Glutamatergic neuron (in vitro differentiated cells): ENCODE measurements around the gene MEAK7. TPM values are rescaled to one million over a fixed set of nuclear protein-coding genes. Genes with fewer than 3 reads are reported as not detected.

Experiments used
- DNase-seq: peaks from one replicate; pipeline ENCODE4 v3.0.0; 2022
- H3K27ac Mint-ChIP-seq: one replicate; pipeline ENCODE4 v1.8.0; 2020; ENCODE audit warnings: mild to moderate bottlenecking, mixed read lengths, inconsistent platforms; ENCODE audit not compliant: unreplicated experiment
- H3K27me3 Mint-ChIP-seq: one replicate; pipeline ENCODE4 v1.8.0; 2020; ENCODE audit warnings: mild to moderate bottlenecking, moderate library complexity, mixed read lengths, inconsistent platforms; ENCODE audit not compliant: unreplicated experiment
- H3K36me3 Mint-ChIP-seq: one replicate; pipeline ENCODE4 v1.8.0; 2020; ENCODE audit warnings: mild to moderate bottlenecking, mixed read lengths, inconsistent platforms; ENCODE audit not compliant: unreplicated experiment
- H3K4me1 Mint-ChIP-seq: one replicate; pipeline ENCODE4 v1.8.0; 2020; ENCODE audit warnings: mild to moderate bottlenecking, low read depth, mixed read lengths, inconsistent platforms; ENCODE audit not compliant: unreplicated experiment
- H3K4me3 Mint-ChIP-seq: one replicate; pipeline ENCODE4 v1.8.0; 2020; ENCODE audit warnings: mild to moderate bottlenecking, mixed read lengths, inconsistent platforms; ENCODE audit not compliant: unreplicated experiment
- H3K9me3 Mint-ChIP-seq: one replicate; pipeline ENCODE4 v1.8.0; 2020; ENCODE audit warnings: mild to moderate bottlenecking, moderate library complexity, mixed read lengths, inconsistent platforms; ENCODE audit not compliant: unreplicated experiment
- total RNA-seq: library from RNA; stranded (reverse); fragmentation: NEBNext Ultra II Directional; extraction: Animal tissue kit (Norgen Biotek cat#: 25700); gene quantifications from one replicate; pipeline ENCODE4 v1.2.1, GENCODE V29; 2021; ENCODE audit not compliant: unreplicated experiment
- TF ChIP-seq, protein P1 (sequence below): fragments of 200-600 bp; sonication (generic); IDR thresholded peaks from one replicate; pipeline ENCODE4 v1.5.0; 2021; ENCODE audit not compliant: partially characterized antibody, unreplicated experiment

Gene MEAK7
- total RNA-seq, 1 donor from 2014 or later: 44.8 TPM

DNA sequence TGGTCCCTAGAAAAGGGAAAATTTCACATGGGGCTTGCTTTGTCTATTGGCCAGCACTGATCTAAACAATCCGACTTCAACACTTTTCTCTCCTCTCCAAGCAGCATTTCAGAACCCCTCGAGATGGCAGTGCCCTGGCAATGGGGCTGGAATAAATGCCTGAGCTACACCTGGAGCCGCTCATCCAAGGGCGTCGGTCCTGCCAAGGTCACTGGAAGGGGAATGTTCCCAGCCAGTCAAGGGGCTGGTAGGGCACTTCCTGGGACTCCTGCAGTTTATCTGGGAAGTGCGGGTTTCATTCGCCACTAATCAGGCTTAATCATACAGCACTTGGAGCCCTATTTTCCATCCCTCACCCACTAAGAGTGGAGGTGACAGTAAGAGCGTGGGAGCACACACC lies 17.1 kb downstream of the MEAK7 start:
- peaks cover 9% of the 10 kb centered on the region for H3K4me1 Mint-ChIP-seq
- peaks cover 1% of the 10 kb centered on the region for H3K9me3 Mint-ChIP-seq
- peaks cover 8% of the 10 kb centered on the region for H3K36me3 Mint-ChIP-seq
- no peak for DNase-seq
- H3K27me3 Mint-ChIP-seq: peaks cover 5% of the 10 kb centered on the region
- TF ChIP-seq, protein P1, sequence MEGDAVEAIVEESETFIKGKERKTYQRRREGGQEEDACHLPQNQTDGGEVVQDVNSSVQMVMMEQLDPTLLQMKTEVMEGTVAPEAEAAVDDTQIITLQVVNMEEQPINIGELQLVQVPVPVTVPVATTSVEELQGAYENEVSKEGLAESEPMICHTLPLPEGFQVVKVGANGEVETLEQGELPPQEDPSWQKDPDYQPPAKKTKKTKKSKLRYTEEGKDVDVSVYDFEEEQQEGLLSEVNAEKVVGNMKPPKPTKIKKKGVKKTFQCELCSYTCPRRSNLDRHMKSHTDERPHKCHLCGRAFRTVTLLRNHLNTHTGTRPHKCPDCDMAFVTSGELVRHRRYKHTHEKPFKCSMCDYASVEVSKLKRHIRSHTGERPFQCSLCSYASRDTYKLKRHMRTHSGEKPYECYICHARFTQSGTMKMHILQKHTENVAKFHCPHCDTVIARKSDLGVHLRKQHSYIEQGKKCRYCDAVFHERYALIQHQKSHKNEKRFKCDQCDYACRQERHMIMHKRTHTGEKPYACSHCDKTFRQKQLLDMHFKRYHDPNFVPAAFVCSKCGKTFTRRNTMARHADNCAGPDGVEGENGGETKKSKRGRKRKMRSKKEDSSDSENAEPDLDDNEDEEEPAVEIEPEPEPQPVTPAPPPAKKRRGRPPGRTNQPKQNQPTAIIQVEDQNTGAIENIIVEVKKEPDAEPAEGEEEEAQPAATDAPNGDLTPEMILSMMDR: no peak
- H3K4me3 Mint-ChIP-seq: no peak overlapping the region
- no peak overlapping the region for H3K27ac Mint-ChIP-seq

- DNase-seq: no peak
Observed at GRCh38 chr16:84486551-84487235, 17.8 kb downstream of the MEAK7 start.

DNA sequence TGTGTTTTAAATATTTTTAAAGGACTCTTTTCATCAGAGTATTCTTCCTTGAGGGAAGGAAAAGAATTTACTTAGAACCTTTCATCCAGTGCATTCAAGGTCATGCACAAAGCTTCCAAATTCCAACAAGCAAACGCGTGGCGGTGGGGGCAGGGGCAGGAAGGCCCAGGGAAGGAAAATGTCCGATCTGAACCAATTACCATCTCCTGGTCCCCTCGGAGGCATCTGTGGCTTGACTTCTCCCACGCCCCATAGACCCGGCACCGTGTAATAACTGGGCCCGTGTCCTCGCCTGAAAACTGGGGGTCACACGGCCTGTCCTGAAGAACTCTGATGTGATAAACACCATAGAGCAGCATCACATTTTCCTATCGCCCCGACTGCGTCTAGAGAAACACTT lies 18.3 kb downstream of the MEAK7 start:
- Mint-ChIP-seq H3K27me3 (peaks cover 5% of the 10 kb centered on the region), H3K36me3 (peaks cover 8% of the 10 kb centered on the region), H3K9me3 (peaks cover 1% of the 10 kb centered on the region), H3K4me1 (peaks cover 11% of the 10 kb centered on the region), H3K4me3 (no peak overlapping the region), H3K27ac (no peak overlapping the region)
- no peak for DNase-seq
- TF ChIP-seq, protein P1: no peak

More at GRCh38 chr16:84486551-84487235, 17.8 kb downstream of the MEAK7 start:
- H3K36me3 Mint-ChIP-seq: peaks cover 8% of the 10 kb centered on the region
- peaks cover 1% of the 10 kb centered on the region for H3K9me3 Mint-ChIP-seq
- H3K27ac Mint-ChIP-seq: no peak overlapping the region
- no peak overlapping the region for H3K4me3 Mint-ChIP-seq
- H3K27me3 Mint-ChIP-seq: peaks cover 5% of the 10 kb centered on the region
- TF ChIP-seq, protein P1: no peak
- H3K4me1 Mint-ChIP-seq: peaks cover 10% of the 10 kb centered on the region

GRCh38 chr16:84485255-84486010 lies 19.0 kb downstream of the MEAK7 start:
- TF ChIP-seq, protein P1: no peak
- no peak for DNase-seq
- Mint-ChIP-seq H3K4me1 (peaks cover 11% of the 10 kb centered on the region), H3K27me3 (peaks cover 5% of the 10 kb centered on the region), H3K9me3 (peaks cover 1% of the 10 kb centered on the region), H3K27ac (no peak overlapping the region), H3K36me3 (peaks cover 2% of the 10 kb centered on the region), H3K4me3 (no peak overlapping the region)

GRCh38 chr16:84484579-84485254 lies 19.7 kb downstream of the MEAK7 start:
- peak; percentile 76 for DNase-seq
- H3K4me3 Mint-ChIP-seq: no peak overlapping the region
- H3K4me1 Mint-ChIP-seq: peaks cover 11% of the 10 kb centered on the region
- peak overlapping the region; percentile 31 for H3K27ac Mint-ChIP-seq
- no peaks in the 10 kb centered on the region for H3K36me3 Mint-ChIP-seq
- peaks cover 6% of the 10 kb centered on the region for H3K27me3 Mint-ChIP-seq
- H3K9me3 Mint-ChIP-seq: peaks cover 1% of the 10 kb centered on the region
- TF ChIP-seq, protein P1: peak; percentile 76
